ENCODE results near the gene PDLIM5. TPM values are rescaled to one million over a fixed set of nuclear protein-coding genes. Genes with fewer than 3 reads are reported as not detected.

PDLIM5 gene
- total and polyA plus RNA-seq, 2 of the 8 experiments (the other 6 are each of a cell fraction or from before 2014, with no cell fraction given), result 37.3 to 62.1 TPM

GRCh38 chr4:94469221-94469784 is 17.6 kb downstream of the PDLIM5 start:
- Histone ChIP-seq H2BK20ac (ENCODE audit: low read length) (no peak overlapping the region), H2BK120ac (replicated peaks; ENCODE audit: low read depth, low read length) (no peak overlapping the region), H3K23me2 (ENCODE audit: low read depth, low read length) (no peaks in the 10 kb centered on the region), H3K18ac (ENCODE audit: extremely low read depth, low read length) (no peak overlapping the region), H3K4ac (replicated peaks; ENCODE audit: insufficient read length, low read depth, low read length) (no peak overlapping the region), H3K4me1 (replicated peaks in 1 of 4; ENCODE audit: control insufficient read depth in 3 of 4, insufficient read depth in 4 of 4, low read length in 3 of 4) (no peaks in the 10 kb centered on the region), H3K36me3 (ENCODE audit: control insufficient read depth in 2 of 4, insufficient read depth in 4 of 4, low read length in 3 of 4) (peaks cover 0 to 3% (median 0%) of the 10 kb centered on the region in 4 experiments; a peak in 1 of 8 replicates), H3K79me2 (ENCODE audit: control insufficient read depth in 1 of 2, insufficient read depth in 2 of 2, low read length in 2 of 2) (peaks cover 0 to 54% of the 10 kb centered on the region in 2 experiments; a peak in 3 of 4 replicates), H3K23ac (ENCODE audit: insufficient read length) (no peak overlapping the region), H3K27me3 (replicated peaks in 1 of 4; ENCODE audit: control insufficient read depth in 3 of 4, extremely low read depth in 1 of 4, insufficient read depth in 3 of 4, low read length in 3 of 4) (no peaks in the 10 kb centered on the region), H2BK12ac (ENCODE audit: low read depth, low read length) (no peak overlapping the region), H3K56ac (replicated peaks; ENCODE audit: insufficient read length, low read depth, low read length) (no peak overlapping the region), H4K20me1 (replicated peaks in 1 of 2; ENCODE audit: control insufficient read depth in 1 of 2, insufficient read depth in 2 of 2, low read length in 2 of 2) (no peaks in the 10 kb centered on the region), H3K79me1 (ENCODE audit: low read depth, low read length) (peaks cover 6% of the 10 kb centered on the region; the same call in 1 of the 2 replicates), H2BK5ac (ENCODE audit: low read depth, low read length) (no peak overlapping the region), H3K9me3 (ENCODE audit: insufficient read depth in 2 of 2, low read depth in 1 of 2, low read length in 1 of 2) (peaks cover 3 to 7% of the 10 kb centered on the region in 2 experiments; a peak in 2 of 4 replicates), H4K8ac (ENCODE audit: extremely low read depth, insufficient read depth, low read length) (no peak overlapping the region), H2AFZ (ENCODE audit: low read length) (no peak overlapping the region), H3K27ac (ENCODE audit: low read depth, low read length) (no peak overlapping the region), H4K5ac (ENCODE audit: insufficient read length, low read depth, low read length) (no peak overlapping the region), H4K91ac (replicated peaks; ENCODE audit: insufficient read length, low read length) (no peak overlapping the region), H3K4me3 (ENCODE audit: extremely low read depth in 1 of 4, insufficient read depth in 2 of 4, low read depth in 3 of 4, low read length in 4 of 4) (no peak overlapping the region), H3K14ac (ENCODE audit: insufficient read length) (no peak overlapping the region), H3K4me2 (ENCODE audit: insufficient read depth in 1 of 2, low read depth in 2 of 2, low read length in 2 of 2) (no peak overlapping the region), H3K9ac (replicated peaks in 1 of 4; ENCODE audit: extremely low read depth in 1 of 4, low read depth in 3 of 4, low read length in 3 of 4) (no peak overlapping the region), H2AK5ac (ENCODE audit: low read depth, low read length) (no peak overlapping the region), H2BK15ac (ENCODE audit: low read length) (no peak overlapping the region)
- TF ChIP-seq RFX5 (IDR thresholded peaks at IDR 0.05; ENCODE audit: borderline replicate concordance, low read depth, low read length), result no peak
- TF ChIP-seq RXRA (IDR thresholded peaks at IDR 0.05; ENCODE audit: insufficient read depth, low read depth, low read length), result no peak
- no peak for TF ChIP-seq JUN (IDR thresholded peaks at IDR 0.05; ENCODE audit: low read depth, low read length)
- TF ChIP-seq CREB1 (IDR thresholded peaks at IDR 0.05), result no peak
- TF ChIP-seq MAX (IDR thresholded peaks at IDR 0.05), result no peak
- TF ChIP-seq FOSL1 (IDR thresholded peaks at IDR 0.05; ENCODE audit: insufficient read depth, low read depth, low read length), result no peak
- TF ChIP-seq EP300 (IDR thresholded peaks at IDR 0.05; ENCODE audit: borderline replicate concordance in 1 of 2, low read depth in 2 of 2, low read length in 2 of 2), result no peak
- WGBS, 2 experiments (ENCODE audit: extremely low coverage in 1 of 2, insufficient coverage in 1 of 2, insufficient read length in 1 of 2, insufficient replicate concordance in 2 of 2, low coverage in 1 of 2, low lambda C conversion rate in 2 of 2, missing lambda C conversion rate in 1 of 2), result 89% methylated on average over 1 of the region's 1 CpG; no CpG with 5 or more reads in 1 of the 2 experiments
- DNase-seq (ENCODE audit: low read depth in 1 of 2, low spot score in 2 of 2) (no peak), FAIRE-seq (peak; percentile 19)
- ChIA-PET POLR2A (ENCODE audit: partially characterized antibody) (interaction anchor here (0.7 to 0.8 kb wide), 2 partner anchors 14 to 80 kb away, joined by 3 read pairs; no protein-coding TSS in a partner anchor), CTCF (ENCODE audit: partially characterized antibody) (interaction anchor here (0.7 to 1.3 kb wide), 2 partner anchors 18 to 232 kb away, joined by 3 to 4 read pairs; partner anchors contain the start of gene PDLIM5)

Measured in H1 (cell line).